ES-I3 (cell line): Measurements from ENCODE around the gene LRRC37A3.
"Not testable (repeated sequence)": the region's sequence is repeated elsewhere in the genome, so short reads cannot be mapped to it uniquely, and the experiment has no call there.

Source experiments
- H3K36me3 ChIP-seq: 2 replicates; pipeline ENCODE4 v1.6.1; 2013; ENCODE audit warnings: mild to moderate bottlenecking, low read length, control low read depth, moderate library complexity; ENCODE audit not compliant: insufficient read depth
- H3K4me1 ChIP-seq: 2 replicates; pipeline ENCODE4 v1.6.1; 2013; ENCODE audit warnings: mild to moderate bottlenecking, control low read depth, low read length; ENCODE audit not compliant: insufficient read depth
- H3K9ac ChIP-seq: 2 replicates; pipeline ENCODE4 v1.6.1; 2013; ENCODE audit warnings: low read depth, mild to moderate bottlenecking, low read length, moderate library complexity
- H3K9me3 ChIP-seq: 2 replicates; pipeline ENCODE4 v1.6.1; 2013; ENCODE audit warnings: mild to moderate bottlenecking, low read length, moderate library complexity; ENCODE audit not compliant: control insufficient read depth, insufficient read depth

LRRC37A3 gene

DNA sequence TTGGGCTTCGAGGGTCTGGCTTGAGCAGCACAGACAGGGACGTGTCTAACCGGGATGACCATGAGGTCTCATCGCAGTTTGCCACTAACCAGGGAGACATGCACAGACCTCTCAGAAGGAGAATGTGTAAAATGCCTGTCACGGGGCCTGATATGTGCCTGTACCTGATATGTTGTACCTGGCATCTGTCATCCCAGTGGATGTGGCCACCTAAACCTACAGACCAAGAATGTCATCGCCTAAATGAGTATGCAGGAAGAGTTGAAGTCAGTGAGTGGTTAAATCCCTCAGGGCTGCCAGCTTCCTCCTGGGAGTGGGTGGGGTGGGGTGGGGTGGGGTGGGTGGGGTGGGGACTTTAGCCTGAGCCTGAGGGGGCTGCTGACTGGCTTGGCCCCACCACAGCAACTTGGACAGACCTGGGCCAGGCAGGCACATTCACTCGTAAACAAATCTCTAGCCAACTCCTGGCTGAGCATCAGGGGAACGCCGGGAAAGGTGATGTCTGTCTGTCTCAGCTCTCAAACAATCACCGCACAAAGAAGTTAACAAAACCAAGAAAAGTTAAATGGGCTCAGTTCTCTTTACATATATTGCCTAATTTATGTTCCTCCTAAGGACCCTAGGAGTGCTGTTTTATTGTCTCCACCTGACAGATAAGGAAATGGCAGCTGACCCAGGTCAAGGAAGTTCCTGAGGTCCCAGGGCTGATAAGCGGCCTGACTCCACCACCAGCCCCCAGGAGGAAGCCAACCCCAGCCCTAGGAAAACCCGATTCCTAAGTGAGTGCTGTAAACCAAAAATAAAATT is 89.3 kb downstream of the LRRC37A3 start:
- H3K9ac ChIP-seq, H3K36me3 ChIP-seq, H3K4me1 ChIP-seq, H3K9me3 ChIP-seq: not testable (repeated sequence)

DNA sequence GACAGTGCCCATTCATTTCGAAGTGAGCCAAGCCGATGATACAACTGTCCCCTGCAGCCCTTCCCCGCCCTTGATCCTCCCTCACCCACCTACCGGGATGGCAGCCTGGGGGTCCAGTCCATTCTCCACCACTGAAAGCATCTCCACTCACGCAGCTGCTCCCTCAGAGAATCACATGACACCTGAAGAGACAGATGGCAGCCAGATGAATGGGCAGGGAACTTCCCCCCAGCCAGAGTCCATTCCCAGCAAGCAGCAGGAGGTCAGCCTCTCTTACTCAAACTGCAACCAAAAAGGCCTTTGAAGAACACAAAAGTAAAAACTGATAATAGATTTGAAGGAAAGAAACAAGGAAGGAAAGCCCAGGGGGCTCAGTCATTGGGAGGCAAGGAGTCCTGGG is 90.2 kb downstream of the LRRC37A3 start:
- not testable (repeated sequence) for H3K36me3 ChIP-seq, H3K9me3 ChIP-seq, H3K4me1 ChIP-seq, H3K9ac ChIP-seq

DNA sequence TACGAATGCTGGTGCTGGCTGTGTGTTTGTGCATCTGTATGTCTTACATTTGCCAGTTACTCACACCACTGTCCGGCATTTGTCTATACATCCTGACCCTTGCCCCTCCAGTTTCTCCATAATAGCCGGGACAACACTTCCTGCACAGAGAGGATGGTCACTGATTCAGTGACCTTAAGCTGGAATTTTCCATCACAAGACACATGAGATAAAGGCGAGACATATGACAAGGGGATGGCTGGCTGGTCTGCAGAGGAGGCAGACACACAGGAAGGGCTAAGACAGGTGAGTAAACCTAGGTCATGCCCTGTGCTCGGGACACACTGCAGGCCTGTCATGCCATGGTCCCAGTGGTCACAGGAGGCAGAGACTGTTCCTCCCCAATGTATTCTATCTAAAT is 100.4 kb downstream of the LRRC37A3 start:
- H3K4me1 ChIP-seq, H3K9ac ChIP-seq, H3K36me3 ChIP-seq, H3K9me3 ChIP-seq: not testable (repeated sequence)

DNA sequence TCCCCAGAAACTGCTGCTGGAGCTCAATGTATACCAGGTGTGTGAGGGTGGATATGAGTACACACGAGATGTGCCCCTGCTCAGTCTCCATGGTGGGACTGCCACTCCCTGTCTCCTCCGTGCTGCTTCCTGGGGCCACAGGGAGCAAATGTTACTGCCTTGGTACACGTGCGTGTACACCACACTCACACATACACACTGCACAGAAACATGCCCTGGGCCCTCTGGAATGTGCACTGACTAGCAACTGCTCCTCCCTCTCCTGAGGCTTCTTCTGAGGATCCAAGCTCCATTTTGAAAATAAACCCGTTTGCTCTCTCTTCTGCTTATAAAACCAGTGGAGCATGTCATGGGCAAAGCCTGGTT is 103.5 kb downstream of the LRRC37A3 start:
- H3K9me3 ChIP-seq, H3K36me3 ChIP-seq, H3K9ac ChIP-seq, H3K4me1 ChIP-seq: not testable (repeated sequence)

DNA sequence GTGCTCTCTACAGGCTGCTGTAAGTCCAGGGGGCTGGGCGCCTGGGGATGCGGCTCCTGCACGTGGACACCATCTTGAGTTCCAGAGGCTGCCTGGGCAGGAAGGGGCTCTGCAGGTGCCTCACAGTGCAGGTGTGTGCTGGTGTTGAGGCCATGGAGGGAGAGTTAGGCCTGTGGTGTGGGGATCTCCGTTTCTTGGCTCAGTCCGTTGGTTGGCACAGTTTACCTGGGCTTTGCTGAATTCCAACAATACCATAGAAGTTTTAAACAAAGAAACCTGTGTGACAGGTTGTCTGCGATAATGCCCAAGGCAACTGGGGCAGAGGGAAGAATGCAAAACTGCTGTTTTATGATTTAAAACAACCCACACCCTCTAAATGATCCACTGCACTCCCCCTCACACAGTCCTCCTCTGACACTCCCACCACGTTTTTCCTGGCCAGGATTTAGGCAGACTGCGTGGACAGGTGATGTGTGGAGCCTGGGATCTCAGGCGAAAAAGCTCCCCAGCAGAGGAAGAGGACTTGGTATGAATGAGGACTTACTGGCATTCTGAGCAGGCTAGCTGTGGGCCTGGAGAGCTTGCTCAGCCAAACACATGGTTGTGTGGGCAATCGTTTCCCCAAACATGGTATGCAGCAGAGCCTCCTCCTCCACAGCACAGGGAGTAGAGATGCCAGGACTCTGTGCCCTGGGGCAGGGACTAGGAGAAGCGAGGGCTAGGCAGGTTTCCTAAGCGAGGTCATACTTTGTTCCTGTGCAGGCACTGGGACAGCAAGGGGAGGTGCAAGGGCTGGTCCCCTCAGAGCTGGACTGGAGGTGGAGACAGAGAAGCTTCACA is 104.1 kb downstream of the LRRC37A3 start:
- H3K4me1 ChIP-seq, H3K9ac ChIP-seq: not testable (repeated sequence)

DNA sequence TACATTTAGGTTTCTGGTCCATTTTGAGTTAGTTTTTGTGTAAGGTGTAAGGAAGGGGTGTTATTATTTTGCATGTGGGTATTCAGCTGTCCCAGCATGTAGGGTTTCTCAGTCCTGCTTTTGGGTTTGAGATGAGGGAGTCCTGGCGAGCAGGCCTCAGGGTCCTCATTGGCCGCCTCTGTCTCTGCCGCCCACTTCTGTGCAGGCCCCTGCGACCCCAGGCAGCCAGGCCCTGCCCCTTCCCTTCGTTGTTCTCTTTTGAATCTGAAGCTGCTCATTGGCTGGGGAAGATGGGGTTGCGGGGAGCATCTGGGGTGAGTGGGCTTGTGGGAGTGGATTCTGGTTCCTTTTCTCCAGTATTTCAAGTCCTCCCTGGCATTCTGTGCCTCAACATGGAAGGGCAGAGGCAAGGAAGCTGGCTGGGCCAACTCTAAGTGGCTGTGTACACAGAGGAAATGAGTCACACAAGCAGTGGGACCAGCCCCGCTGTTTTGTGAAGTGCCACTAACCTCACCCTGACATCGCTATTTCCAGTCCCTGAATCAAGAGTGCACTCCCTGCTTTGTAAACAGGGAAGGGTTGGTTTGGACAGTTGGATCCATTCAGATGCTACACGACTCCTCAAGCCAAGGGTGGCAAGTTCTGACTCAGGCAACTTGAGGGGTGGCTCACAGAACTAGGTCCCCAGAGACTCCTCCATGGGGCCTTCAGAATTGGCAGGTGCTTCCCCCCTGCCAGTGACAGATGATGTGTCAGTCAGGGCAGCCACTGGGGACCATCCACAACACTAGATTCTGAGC is 110.9 kb downstream of the LRRC37A3 start:
- H3K36me3 ChIP-seq, H3K9me3 ChIP-seq, H3K9ac ChIP-seq, H3K4me1 ChIP-seq: not testable (repeated sequence)

More for the DNA sequence above, 104.1 kb downstream of the LRRC37A3 start:
- not testable (repeated sequence) for H3K9me3 ChIP-seq, H3K36me3 ChIP-seq
